ENCODE data around the gene AURKA.
A peak's percentile ranks its signal among the peaks of the same experiment; 100 is the strongest.
"Not testable (repeated sequence)": the region's sequence is repeated elsewhere in the genome, so short reads cannot be mapped to it uniquely, and the experiment has no call there.

AURKA gene

DNA sequence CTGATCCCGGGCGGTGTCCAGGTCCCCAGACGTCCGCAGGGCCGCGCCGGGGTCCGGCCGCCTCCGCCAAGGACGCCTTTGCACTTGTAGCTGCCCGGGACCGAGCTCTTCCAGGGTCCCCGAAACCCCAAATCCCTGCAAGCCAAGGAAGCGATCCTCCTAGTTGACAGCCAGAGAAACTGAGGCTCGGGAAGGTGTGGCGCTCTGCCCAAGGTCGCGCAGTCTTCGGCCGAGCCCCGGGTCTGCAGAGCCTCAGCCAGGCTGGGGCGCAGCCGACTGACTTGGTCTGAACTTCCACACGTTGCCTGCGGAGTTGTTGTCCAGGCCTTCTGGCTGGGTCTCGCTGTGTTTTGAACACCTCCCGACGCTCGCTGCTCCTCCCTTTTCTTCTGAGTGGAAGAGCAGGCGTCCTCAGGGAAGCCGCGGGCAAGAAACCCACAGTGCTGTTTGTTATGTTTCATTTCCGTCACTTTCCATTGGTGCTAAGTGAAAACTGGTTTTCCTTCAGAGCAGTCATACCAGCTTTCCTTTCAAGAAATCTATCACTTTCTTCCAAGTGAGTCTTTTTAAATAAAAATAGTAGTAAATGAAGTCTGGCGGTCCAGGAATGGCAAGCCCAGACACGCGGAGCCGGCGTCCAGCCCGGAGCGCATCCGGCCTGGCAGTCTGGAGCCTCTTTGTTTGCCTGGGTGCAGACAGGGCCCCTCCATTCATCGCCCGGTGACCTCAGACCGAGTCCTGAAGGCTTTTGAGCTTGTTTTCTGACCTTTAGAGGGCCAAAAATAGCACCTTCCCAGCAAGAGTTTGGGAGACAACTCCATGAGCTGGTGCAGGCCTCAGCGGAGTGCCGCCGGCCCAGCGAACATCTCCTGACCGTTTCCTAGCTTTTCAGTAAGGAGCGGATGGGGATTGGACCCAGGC is 32.5 kb downstream of the AURKA start:
- DNase-seq (ENCODE audit: low read depth, low spot score) = no peak

DNA sequence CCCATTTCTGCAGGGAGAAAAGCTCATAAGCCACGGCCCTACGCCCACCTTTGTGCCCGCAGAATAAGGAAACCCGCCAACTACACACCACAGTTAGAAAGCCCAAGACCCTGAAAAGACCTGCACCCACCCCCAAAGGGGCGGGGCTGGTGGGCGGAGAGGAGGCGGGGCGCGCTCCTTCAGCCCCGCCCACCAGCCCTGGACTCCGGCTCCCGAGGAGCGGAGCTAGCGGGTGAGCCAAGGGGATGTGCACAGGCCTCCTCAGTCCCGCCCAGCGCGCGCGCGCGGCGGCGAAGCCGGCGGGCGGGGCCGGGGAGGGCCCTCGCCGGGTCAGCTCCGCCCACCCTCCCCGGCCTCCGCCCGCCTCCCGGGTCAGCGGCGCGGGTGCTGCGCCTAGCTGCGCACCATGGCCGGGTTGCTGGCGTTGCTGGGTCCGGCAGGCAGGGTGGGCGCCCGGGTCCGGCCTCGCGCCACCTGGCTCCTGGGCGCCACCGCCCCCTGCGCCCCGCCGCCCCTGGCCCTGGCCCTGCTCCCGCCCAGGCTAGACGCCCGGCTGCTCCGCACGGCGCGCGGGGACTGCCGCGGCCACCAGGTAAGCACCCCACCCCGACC is 33.3 kb downstream of the AURKA start, which contains the start of gene FAM210B:
FAM210B (plus strand) TSS at position 375 of the 612 bp plus-strand sequence; CDS start at position 407, 32 bp downstream.
- peak; percentile 61 for DNase-seq (ENCODE audit: low read depth, low spot score)

DNA sequence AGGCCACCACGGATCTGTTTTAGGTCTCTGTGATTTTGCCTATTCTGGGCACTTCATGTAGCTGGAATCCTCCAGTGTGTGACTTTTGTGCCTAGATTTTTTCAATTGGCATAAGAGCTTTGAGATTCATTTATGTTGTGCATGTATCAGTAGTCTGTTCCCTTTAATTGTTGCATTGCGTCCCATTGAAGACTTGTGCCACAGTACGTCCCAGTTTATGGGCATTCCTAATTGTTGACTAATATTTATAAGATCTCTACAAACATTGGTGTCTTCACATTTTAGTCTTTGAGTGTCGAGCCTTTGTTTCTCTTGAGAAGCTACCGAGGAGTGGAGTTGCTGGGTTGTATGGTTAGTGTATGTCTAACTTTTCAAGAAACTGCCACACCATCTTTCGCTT is 33.9 kb downstream of the AURKA start:
- no peak for DNase-seq (ENCODE audit: low read depth, low spot score)

DNA sequence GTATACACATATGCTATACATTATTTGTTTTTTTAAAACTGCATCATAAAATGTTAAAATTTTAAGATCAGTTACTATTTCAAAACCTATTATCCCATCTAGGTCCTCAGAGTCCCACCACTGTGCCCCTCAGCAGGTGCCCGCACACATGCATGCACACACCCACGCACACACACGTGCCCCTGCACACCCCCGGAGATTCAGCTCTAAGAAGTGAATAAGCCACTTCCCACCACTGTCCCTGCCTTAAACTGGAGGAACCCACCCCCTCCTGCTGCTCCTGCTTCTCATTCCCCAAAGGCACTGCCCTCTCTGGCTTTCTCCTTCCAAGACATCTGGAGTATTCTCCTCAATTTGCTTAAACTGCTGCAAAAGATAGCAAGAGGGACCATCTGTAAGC is 38.7 kb downstream of the AURKA start:
- DNase-seq (ENCODE audit: low read depth, low spot score) = no peak

DNA sequence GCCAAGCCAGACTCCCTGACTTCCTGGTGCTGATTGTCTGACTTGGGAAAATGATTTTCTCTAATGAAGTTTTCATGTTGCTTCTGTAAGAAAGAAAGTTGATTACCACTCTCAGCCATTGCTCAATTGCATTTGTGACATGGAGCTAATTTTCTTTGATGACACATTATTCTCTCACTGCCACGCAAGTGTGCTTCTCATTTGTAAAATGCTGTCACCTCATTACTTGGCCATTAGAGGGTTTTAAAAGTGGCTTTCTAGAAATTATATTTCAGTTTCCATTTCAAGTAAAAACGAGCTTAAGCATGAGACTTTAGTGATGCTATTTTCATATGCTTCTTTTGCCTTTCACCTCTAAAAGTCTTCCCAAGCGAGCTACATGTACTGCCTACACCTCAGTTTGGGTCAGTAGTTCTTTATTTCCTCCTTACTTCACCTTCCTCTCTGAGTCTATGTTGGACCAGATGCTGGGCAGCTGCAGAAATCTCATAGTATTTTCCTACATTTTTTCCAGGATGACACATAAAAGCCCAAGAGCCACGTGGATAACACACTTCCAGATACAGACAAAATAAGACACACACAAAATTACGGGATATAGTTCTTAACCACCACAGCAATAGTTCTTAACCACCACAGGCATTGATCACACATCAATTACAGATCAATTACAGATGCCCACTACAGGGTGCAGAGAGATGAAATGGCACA is 39.5 kb downstream of the AURKA start:
- DNase-seq (ENCODE audit: low read depth, low spot score) = no peak

DNA sequence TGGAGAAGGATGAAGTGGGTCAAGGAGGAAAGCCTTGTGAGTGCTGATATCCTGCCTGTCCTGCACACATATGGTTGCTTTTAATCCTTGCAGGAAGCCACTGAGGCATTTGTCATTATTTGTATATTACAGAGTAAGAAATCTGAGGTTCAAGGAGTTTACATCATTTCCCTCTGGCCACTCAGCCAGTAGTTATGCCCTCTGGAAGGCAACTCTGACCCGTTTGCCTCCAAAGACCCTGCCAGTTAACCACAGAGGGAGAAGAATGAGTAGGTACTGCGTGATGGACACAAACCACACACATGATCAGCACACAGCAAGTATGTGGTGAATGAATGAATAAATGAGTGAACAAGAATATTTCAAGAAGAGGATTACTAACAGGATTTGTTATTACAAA is 41.2 kb downstream of the AURKA start:
- no peak for DNase-seq (ENCODE audit: low read depth, low spot score)

DNA sequence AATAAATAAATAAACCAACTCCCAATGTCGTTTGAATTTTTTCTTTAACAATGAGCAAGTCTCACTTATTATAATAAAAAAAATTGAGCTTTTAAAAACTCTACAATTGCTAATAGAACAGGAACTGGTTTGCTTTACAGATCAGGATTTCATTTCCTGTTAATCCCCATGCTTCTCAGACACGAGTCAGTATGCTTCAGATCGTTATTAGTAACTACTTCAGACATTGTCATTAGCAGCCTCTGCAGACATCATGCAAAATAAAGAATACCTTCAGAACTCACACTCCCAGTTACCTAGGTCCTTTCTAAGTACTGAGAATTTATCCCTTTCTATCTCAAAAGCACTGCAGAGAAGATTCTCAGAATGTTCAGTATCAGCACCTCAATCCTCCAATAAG is 43.3 kb downstream of the AURKA start:
- no peak for DNase-seq (ENCODE audit: low read depth, low spot score)

DNA sequence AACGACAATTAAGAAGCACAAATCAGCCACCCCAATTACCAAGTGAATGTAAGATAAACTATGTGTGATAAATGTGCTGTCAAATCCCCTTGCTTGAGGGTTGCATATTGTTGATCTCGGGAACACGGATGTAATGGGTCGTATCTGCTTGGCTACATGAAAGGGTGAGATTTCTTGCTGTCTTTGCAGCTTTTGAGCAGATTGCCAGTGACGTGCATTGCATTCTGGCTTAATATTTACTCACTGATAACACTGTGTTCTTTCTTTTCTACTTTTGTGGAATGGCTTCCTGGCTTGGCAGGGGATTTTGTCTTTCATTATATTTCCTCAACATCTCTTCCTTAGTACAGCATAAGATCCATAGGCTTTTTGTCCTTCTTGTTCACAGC is 43.7 kb downstream of the AURKA start:
- DNase-seq (ENCODE audit: low read depth, low spot score) = no peak

DNA sequence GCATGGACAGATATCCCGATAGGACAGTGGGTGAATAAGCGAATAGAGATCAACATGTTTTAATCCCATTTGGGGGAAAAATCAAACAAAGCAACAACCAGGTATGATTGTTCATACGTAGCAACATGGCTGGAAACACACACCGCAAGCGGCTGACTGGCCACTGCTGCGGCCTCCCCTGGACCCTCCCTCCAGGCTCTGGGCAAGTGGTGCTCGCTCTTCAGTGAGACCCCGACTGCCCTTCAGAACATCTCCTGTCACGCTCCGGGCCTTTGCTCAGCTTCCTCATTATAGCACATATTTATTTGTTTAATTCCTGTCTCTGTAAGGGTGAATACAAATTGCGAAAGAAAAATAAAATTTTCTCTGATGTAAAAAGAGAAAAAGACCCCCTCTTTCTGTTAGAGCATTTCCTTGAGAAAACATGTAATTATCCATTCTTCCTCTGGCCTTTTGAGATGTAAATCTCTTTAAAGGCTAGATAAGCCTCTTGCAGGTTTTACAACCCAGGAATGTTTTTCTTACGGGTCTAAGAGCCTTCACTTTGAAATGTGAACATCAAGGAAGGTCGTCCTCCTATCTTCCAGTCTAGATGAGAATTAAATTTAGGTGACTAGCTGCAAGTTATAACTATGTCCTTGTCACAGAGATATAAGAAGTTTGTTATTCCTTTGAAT is 44.2 kb downstream of the AURKA start:
- no peak for DNase-seq (ENCODE audit: low read depth, low spot score)

DNA sequence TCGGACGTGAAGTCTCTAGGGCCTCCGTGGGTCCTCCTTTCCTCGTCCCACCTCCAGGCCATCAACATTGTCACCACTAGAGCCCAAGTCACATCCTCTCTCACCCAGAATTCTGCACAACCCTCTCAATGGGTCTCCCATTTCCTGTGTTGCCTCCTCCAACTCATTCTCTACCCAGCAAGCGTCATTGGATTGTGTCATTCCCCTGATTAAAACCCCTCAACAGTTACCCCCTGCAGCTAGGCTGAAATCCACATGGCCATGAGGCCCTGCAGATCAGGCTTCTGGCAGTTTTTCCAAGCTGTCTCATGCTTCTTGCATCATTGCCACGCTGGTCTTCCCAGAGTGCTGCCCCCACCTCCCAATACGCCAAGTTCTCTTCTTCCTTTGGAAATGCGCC is 46.1 kb downstream of the AURKA start:
- DNase-seq (ENCODE audit: low read depth, low spot score) = no peak

DNA sequence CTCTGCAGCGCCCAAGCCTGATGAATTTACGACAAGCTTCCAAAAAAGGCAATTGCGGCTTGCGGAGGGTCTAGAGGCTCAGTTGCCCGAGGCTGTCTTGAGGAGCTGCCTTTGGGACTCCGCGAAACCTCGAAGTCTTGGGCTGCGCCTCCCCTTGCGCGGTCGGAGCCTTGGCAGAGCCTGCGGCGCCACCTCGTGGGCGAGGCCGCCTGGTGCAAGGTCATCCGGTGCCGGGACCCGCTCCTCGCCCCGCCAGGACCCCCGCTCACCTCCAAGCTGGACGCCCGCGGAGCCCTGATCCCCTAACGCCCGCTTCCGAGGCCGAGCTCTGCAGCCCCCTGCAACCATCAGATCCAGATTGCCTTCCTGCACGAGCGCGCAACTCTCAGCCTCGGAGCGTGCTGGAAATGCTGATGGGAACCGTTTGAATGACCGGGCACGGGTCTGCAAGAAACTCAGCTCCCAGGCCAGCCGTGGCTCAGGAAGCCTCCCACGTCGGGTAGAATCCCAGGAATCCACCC is 48.1 kb downstream of the AURKA start:
- no peak for DNase-seq (ENCODE audit: low read depth, low spot score)

DNA sequence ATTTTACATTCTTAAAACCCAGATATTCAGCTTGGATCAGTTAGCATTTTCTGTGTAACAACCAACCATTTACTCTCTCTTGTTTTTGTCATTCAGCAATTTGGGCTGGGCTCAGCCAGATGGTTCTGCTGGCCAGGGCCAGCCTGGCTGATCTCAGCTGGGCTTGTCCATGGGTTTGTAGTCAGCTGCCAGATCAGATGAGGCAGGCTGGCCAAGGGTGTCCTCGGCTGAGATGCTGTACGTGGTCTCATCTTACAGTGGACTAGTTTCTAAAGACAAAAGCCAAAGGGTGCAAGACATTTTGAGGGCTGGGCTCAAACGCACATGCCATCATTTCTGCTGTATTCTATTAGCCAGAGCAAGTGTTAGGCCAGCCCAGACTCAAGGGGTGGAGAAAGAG is 49.2 kb downstream of the AURKA start:
- DNase-seq (ENCODE audit: low read depth, low spot score) = no peak

DNA sequence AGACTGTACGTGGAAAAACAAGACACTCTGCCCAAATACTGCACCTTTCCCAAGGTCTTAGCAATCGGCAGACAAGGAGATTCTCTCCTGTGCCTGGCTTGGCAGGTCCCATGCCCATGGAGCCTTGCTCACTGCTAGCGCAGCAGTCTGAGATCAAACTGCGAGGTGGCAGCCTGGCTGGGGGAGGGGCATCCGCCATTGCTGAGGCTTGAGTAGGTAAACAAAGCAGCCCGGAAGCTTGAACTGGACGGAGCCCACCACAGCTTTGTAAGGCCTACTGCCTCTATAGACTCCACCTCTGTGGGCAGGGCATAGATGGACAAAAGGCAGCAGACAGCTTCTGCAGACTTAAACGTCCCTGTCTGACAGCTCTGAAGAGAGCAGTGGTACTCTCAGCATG is 55.3 kb downstream of the AURKA start:
- not testable (repeated sequence) for DNase-seq (ENCODE audit: low read depth, low spot score)

DNA sequence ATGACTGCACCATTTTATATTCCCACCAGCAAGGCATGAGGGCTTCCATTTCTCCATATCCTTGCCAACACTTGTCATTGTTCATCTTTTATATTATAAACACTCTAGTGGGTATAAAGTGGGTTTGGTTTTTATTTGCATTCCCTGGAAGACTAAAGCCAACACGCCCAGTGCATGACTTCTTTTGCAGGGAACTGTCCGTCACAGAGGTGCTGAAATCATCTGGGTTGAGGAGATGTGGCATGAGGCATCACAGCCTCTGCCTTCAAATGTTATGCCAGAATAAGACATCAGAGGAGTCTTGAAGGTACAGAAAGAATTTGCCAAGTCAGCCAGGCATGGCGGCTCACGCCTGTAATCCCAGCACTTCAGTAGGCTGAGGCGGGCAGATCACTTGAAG is 63.2 kb downstream of the AURKA start:
- DNase-seq (ENCODE audit: low read depth, low spot score) = no peak

DNA sequence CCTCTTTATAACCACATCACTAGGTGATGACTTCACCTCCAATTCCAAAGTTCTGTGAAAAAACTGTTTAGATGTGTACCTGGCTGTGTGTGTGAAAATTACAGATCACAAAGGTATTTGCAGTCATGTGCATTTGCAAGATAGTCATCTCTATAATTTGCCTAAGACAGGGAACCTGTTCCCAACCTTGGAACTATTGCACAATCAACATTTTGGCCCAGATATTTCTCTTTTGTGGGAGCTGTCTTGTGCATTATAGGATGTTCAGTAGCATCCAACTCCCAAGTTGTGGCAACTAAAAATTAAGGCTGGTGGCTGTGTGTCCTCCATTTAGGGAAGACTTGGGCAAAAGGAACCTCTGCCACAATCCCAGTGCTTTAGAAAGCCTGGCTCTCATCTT is 67.2 kb downstream of the AURKA start:
- DNase-seq (ENCODE audit: low read depth, low spot score) = no peak

DNA sequence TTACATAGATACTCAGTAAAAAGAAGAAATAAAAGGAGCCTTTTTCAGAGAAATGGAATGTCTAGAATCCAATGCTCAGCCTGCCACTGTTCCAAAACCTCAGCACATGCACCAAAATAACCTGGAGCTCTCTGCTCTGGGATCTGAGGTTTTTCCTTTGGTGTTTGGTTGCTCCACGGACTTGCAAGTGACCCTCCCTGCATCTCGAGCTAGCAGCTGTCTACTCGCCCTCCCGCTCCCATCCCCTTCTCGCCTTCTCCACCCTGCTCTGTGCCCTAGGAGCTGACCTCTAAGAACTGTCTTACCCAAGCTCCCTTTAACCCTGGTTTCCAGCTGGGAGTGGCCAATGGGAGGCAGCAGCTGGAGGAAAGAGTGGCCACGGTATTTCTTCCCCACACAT is 68.4 kb downstream of the AURKA start:
- DNase-seq (ENCODE audit: low read depth, low spot score) = no peak

DNA sequence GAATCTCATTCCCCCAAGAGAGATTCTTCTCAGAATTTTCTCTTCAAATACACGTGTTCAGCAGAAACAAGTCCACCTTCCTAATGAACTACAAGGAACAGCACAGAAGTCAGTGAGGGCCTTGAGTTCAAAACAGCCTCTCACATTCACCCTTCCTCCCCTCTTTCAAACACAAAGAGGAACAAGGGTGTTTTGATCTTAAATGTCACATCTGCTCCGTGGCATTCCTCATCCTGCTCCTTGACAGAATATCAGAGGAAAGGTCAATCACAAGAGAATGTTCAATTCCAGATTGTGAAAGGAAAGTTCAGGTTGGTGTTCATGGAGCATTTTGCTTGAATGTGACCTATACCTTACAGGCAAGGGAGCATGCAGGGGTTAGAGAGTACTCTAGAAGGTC is 68.8 kb downstream of the AURKA start:
- DNase-seq (ENCODE audit: low read depth, low spot score) = no peak

DNA sequence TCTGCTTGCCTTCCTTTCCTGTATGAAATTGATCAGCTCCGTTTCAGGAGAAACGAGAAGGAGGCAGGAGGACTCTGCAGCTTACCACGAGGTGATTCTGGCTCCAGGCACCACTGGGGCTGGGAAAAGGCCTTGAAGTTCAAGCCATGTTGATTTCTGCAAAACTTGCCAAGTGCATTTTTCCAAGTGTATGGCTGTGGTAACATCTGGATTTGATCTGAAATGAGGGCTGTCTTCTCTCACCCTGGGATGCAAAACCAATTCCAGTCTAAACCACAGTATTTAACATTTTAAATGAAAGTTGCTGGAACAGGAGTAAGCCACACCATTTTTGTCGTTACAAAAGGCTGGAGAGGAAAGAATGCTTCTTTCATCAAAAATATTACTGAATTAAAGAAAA is 69.3 kb downstream of the AURKA start:
- DNase-seq (ENCODE audit: low read depth, low spot score) = no peak

Data from activated naive CD8-positive, alpha-beta T cell treated with anti-CD3 and anti-CD28 coated beads, Interleukin-2, amount 50 U/mL, for 16 hours (primary cell).